ENCODE data around the gene WDR81. TPM values are rescaled to one million over a fixed set of nuclear protein-coding genes. Genes with fewer than 3 reads are reported as not detected.

Gene WDR81
- total and polyA plus RNA-seq, 2 donors (not counting 1 experiment from before 2014, with no cell fraction given) = 52.7 to 102 TPM

- intact Hi-C loops (cut with micrococcal nuclease) = no loop called here
- Mint-ChIP-seq H3K4me1 (peaks cover 20% of the 10 kb centered on the region), H3K4me3 (no peak overlapping the region), H3K9me3 (ENCODE audit: insufficient read depth) (no peaks in the 10 kb centered on the region), H3K27me3 (no peaks in the 10 kb centered on the region), H3K27ac (peak overlapping the region; percentile 56)
- Histone ChIP-seq H3K9ac (ENCODE audit: low read length) (no peak overlapping the region), H3K36me3 (replicated peaks in 1 of 2; ENCODE audit: control extremely low read depth in 1 of 2, control insufficient read depth in 1 of 2, extremely low read depth in 1 of 2, insufficient read depth in 2 of 2, low read length in 1 of 2) (no peaks in the 10 kb centered on the region), H3K27me3 (replicated peaks in 1 of 4; ENCODE audit: control extremely low read depth in 1 of 4, control insufficient read depth in 3 of 4, insufficient read depth in 4 of 4, low read length in 3 of 4) (no peaks in the 10 kb centered on the region), H3K79me2 (ENCODE audit: control insufficient read depth, insufficient read depth, low read length) (no peaks in the 10 kb centered on the region), H3K4me3 (ENCODE audit: control extremely low read depth in 1 of 5, extremely low read depth in 1 of 5, insufficient read depth in 1 of 5, low read depth in 2 of 5, low read length in 4 of 5) (no peak overlapping the region), H3K4me1 (ENCODE audit: control insufficient read depth in 2 of 2, insufficient read depth in 2 of 2, low read length in 2 of 2) (peaks cover 10 to 15% of the 10 kb centered on the region in 2 donors), H3K4me2 (replicated peaks; ENCODE audit: low read depth, low read length, poor library complexity, severe bottlenecking) (no peak overlapping the region), H3K9me3 (ENCODE audit: control extremely low read depth in 1 of 3, control insufficient read depth in 2 of 3, insufficient read depth in 1 of 3, low read length in 2 of 3) (no peaks in the 10 kb centered on the region), H3K27ac (ENCODE audit: low read length in 2 of 2) (no peak overlapping the region), H2AFZ (ENCODE audit: insufficient read depth, low read depth, low read length, poor library complexity, severe bottlenecking) (no peak overlapping the region), H4K20me1 (ENCODE audit: control insufficient read depth, insufficient read depth, low read length, poor library complexity, severe bottlenecking) (no peaks in the 10 kb centered on the region)
- ATAC-seq (ENCODE audit: low read depth) (no peak), DNase-seq (no peak)
- TF ChIP-seq EZH2 (IDR thresholded peaks at IDR 0.05; ENCODE audit: borderline replicate concordance, insufficient read depth, low read depth, low read length, poor library complexity, severe bottlenecking) (no peak), CTCF (IDR thresholded peaks at IDR 0.05) (no peak)
- WGBS (ENCODE audit: insufficient coverage) = 88% methylated on average over 21 of the region's 23 CpGs
- ChIA-PET CTCF (interaction anchor here (1.5 to 3.6 kb wide), 4 partner anchors 9 to 85 kb away, joined by 3 to 58 read pairs (median 28); no protein-coding TSS in a partner anchor), POLR2A (interaction anchor here (0.6 to 2.5 kb wide), 9 partner anchors 9 to 109 kb away, joined by 3 to 17 read pairs (median 5); partner anchors contain the start of genes RPA1, SCARF1, SERPINF1 and SMYD4)
These were observed 29.4 kb downstream of the WDR81 start for GRCh38 chr17:1753767-1754429.
